ENCODE results near the gene PCLAF. TPM values are rescaled to one million over a fixed set of nuclear protein-coding genes. Genes with fewer than 3 reads are reported as not detected.
"Not testable (repeated sequence)": the region's sequence is repeated elsewhere in the genome, so short reads cannot be mapped to it uniquely, and the experiment has no call there.

The PCLAF gene
- total RNA-seq, 1 donor: 30.7 TPM

- peak within 1 kb of the TSS; percentile 72 for H3K4me3 ChIP-seq (ENCODE audit: low read depth, low read length)
- TF ChIP-seq CTCF (IDR thresholded peaks at IDR 0.05; ENCODE audit: insufficient read depth, low read depth, low read length): no peak
- DNase-seq (ENCODE audit: low read depth): peak; percentile 98
Observed at GRCh38 chr15:64387562-64388168, 6.4 kb upstream of the PCLAF start, which contains the start of gene TRIP4. TSS of gene TRIP4 (plus strand) at chr15:64387836. CDS start at chr15:64387864, 28 bp downstream.

GRCh38 chr15:64386291-64386690 is 5.0 kb upstream of the PCLAF start:
- no peak for TF ChIP-seq CTCF (IDR thresholded peaks at IDR 0.05; ENCODE audit: insufficient read depth, low read depth, low read length)
- DNase-seq (ENCODE audit: low read depth): no peak
- H3K4me3 ChIP-seq (ENCODE audit: low read depth, low read length): no peak overlapping the region

DNA sequence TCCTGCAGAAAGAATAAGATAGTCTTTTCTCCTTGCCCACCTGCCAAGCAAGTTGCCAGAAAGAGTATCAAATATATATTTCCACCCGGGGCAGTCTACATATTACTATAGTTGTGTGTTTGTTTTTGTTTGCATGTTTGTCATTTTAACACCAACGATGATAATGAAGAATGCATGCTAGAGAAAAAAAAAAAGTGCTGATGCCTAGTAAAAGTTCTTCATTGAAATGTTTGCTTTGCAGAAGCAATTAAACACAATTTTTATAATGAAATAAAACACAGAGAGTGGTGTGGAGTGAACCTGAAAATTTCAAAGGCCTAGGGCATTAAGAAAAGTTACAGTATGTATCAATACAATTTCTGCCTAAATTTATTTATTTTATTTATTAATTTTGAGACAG is 2.5 kb upstream of the PCLAF start:
- H3K4me3 ChIP-seq (ENCODE audit: low read depth, low read length): no peak overlapping the region
- no peak for TF ChIP-seq CTCF (IDR thresholded peaks at IDR 0.05; ENCODE audit: insufficient read depth, low read depth, low read length)
- DNase-seq (ENCODE audit: low read depth): no peak

- DNase-seq (ENCODE audit: low read depth): not testable (repeated sequence)
- H3K4me3 ChIP-seq (ENCODE audit: low read depth, low read length): peak overlapping the region; percentile 57
Observed at GRCh38 chr15:64380130-64380870, 941 bp downstream of the PCLAF start.

- H3K4me3 ChIP-seq (ENCODE audit: low read depth, low read length): peak overlapping the region; percentile 30
- no peak for TF ChIP-seq CTCF (IDR thresholded peaks at IDR 0.05; ENCODE audit: insufficient read depth, low read depth, low read length)
- peak; percentile 30 for DNase-seq (ENCODE audit: low read depth)
Observed at GRCh38 chr15:64379216-64379960, 1.9 kb downstream of the PCLAF start.

DNA sequence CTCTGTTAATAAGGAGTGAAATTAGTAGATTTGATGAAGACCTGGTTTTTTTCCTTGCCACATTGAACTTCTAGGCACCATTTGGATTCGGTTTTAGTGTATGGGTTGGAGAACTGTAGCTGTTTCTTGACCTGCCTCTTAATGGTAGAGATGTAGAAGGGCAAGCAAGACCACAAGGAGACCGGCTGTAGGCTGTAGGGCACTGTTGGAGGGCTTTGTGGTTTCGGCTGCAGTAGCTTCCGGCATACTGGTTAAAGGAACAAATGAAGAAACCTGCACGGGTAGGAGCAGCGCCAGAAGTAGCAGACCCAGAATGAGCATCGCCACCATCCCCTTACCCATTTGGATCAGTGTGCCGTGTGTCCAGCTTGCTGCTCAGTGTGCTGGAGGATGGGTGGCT is 7.9 kb downstream of the PCLAF start:
- no peak for TF ChIP-seq CTCF (IDR thresholded peaks at IDR 0.05; ENCODE audit: insufficient read depth, low read depth, low read length)
- no peak overlapping the region for H3K4me3 ChIP-seq (ENCODE audit: low read depth, low read length)
- no peak for DNase-seq (ENCODE audit: low read depth)

- H3K4me3 ChIP-seq (ENCODE audit: low read depth, low read length); DNase-seq (ENCODE audit: low read depth): not testable (repeated sequence)
Observed at GRCh38 chr15:64371383-64371782, 9.9 kb downstream of the PCLAF start.

Data from fibroblast of villous mesenchyme (primary cell).